Left ventricle myocardium superior (tissue), 1 donor: ENCODE results near the gene CDK4. TPM values are rescaled to one million over a fixed set of nuclear protein-coding genes. Genes with fewer than 3 reads are reported as not detected.

Experiments
- ATAC-seq: fragments of 200-7000 bp; cut with Tn5 transposase; one replicate; pipeline ENCODE4 v1.9.1; 2020; ENCODE audit warnings: mild to moderate bottlenecking, moderate library complexity
- DNase-seq: peaks from one replicate; pipeline ENCODE4 v3.0.0-alpha.2; 2020
- intact Hi-C: fragments of 100-400 bp; cut with micrococcal nuclease; formaldehyde crosslinking; loops from one replicate; pipeline ENCODE4 v1.11.0; 2022
- total RNA-seq: library from RNA; stranded (reverse); fragmentation: NEBNext Ultra II Directional; extraction: Animal tissue kit (Norgen Biotek cat#: 25700); gene quantifications from one replicate; pipeline ENCODE4 v1.2.1, GENCODE V29; 2021
- donor health status: DM: no; HTN: yes; CAD: no; lungs with severe emphysema.

CDK4 gene
- total RNA-seq, 1 donor from 2014 or later: 42.1 TPM

DNA sequence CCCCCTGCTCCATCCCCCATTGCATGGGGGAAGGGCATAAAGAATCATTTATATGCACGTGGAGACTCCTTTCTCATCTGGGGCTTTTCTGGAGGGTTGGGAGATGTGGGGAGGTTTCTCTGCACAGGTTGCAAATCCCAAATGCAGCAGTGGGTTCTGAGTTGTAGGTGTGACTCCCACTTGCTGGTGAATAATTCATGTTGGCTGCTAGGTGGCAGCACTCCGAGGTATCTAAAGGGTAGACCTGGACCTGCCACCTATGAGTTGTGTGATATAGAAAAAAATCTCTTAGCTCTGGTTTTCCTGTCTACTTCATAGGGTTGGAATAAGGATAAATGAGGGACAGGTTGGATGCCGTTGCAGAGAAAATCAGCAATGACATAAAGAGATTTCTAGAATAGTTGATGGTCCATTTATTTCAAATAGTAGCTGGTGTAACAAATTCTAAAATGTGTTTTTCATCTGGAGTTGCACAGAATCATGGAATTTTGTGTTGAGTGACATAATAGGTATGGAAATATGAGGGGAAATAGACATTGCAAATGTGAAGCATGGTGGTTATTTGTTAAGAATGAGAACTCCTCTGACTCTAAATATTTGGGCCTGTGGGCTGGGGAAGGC lies 7.4 kb upstream of the CDK4 start:
- intact Hi-C loops: no loop called here
- no peak for ATAC-seq

DNA sequence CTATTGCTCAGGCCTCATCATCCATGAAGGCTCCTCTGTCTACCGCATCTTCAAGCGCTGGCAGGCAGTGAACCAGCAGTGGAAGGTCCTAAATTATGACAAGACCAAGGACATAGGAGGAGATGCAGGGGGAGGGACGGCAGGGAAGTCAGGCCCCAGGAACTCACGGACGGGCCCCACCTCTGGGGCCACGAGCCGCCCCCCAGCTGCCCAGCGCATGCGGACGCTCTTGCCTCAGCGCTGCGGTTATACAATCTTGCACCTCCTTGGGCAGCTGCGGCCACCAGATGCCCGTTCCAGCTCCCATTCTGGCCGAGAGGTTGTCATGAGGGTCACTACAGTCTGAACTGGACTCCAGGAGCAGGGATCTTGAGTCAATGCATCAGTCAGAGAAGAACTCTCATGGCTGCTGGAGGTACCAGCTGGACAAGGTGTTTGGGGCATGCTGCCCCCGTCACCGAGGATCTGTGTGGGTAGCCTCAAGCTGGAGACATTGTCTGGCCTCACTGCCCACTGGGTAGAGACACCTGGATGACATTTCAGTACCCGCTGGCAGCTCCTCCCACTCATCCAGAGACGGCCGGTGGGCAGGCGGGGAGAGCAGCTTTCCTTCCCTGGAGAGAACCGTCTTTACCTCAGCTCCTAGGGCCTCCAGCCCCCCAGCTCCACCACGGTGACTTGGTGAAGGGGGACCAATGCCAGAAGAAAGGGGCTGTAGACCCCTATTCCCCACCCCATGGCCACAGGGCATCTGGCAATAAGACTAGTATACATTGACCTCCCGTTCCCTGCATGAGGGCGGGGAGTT lies 6.6 kb upstream of the CDK4 start:
- intact Hi-C loops: no loop called here
- no peak for DNase-seq
- no peak for ATAC-seq

More for the DNA sequence above, 7.4 kb upstream of the CDK4 start:
- no peak for DNase-seq

DNA sequence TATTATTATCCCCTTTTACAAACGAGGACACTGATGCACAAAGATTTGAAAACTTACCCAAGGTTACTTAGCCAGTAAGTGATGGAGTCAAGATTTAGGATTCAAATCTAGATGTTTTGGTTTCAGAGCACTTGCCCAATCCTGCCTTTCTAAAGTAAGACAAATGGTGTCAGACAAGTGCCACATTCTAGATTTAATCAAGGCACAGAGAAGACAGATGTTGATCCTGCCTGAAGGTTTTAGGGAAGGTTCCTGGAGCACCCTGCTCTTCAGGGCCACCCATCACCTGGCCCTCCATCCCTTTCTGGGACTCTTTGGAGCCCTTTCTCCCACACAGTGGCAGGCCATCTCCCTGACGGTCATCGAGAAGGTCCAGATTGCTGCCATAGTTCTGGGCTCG lies 5.7 kb upstream of the CDK4 start:
- DNase-seq: no peak
- intact Hi-C loops: no loop called here
- no peak for ATAC-seq

DNA sequence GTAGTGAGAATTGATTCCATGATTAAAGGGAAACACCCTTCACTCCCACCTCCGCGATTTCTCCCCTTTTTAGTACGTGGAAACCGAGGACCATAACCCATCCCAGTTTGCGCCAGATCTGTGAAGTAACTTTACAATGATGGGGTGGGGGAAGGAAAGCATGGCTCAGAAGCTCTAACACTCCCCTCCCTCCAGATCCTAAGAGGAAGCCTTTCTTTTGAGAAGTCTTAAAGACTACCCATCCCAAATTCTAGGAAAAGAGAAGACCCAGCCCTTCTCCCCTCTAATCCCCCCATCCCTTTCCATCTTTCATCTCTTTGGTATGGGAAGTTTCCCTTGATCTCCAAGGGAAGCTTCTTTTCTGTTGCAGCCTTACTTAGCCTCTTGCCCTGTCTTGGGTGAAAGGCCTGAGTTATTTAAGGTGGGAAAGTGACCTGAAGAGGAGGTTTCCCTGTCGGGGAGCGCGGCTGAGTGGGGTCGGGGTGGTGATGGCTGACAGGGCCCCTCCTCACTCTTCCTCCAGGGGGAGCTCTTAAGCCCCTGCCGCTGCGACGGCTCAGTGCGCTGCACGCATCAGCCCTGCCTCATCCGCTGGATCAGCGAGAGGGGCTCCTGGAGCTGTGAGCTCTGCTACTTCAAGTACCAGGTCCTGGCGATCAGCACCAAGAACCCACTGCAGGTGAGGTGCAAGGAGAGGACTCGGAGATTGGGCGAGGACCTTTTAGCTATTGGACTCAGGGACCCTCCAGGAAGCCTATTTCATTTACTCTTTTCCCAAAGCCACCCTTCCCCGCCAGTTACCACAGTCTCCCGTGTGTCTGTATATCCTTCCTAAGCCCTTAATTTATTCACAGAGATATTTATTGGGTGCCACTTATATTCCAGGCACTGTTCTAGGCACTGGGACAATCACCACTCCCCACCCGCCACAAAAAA lies 4.6 kb upstream of the CDK4 start:
- intact Hi-C loops: no loop called here
- ATAC-seq (no peak), DNase-seq (peak; percentile 58)

DNA sequence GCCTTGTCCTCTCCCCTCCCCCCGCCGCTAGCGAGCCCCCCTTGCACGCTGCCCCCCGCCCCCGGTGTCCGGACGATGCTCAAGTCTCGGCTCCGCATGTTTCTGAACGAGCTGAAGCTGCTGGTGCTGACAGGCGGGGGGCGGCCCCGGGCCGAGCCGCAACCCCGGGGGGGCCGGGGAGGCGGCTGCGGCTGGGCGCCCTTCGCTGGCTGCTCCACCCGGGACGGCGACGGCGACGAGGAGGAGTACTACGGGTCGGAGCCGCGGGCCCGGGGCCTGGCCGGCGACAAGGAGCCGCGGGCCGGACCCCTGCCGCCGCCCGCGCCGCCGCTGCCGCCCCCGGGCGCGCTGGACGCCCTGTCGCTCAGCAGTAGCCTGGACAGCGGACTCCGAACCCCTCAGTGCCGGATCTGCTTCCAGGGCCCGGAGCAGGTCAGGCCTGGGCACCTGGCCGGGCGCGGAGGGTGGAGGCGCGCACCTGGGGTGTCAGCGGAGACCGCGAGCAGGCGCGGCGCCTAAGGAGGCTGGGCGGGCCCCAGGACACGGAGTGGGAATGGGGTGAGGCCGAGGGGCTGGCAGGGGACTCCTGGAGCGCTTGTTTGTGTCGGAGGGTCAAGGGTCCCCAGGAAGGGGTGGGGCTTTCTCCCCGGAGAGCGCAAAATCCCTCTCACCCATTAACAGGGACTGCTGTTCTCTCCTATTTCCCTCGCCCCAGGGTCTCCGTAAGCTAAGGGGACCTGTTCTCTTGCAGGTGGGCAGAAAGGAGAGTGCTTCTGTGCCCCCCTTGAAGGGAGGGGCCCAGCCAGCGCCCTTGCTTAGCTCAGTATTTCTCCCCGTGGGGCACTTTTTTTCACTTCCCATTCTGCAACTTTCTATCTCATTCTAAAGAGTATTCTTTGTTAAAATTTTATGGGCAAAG lies 3.6 kb upstream of the CDK4 start:
- intact Hi-C loops: no loop called here
- DNase-seq (peak; percentile 59), ATAC-seq (no peak)

DNA sequence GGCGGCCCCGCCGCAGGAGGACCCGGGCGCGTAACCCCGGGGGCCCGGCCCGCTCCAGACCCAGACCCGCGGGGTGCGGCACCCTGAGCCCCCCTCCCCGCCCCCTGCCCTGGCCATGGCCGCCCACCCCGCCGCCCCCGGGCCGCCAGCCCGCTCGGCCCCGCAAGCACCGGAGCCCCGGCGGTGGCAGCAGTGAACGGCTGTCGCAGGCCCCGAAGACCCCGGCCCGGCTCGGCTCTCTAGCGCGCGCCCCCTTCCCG lies 3.0 kb upstream of the CDK4 start:
- intact Hi-C loops: no loop called here
- DNase-seq (no peak), ATAC-seq (no peak)

DNA sequence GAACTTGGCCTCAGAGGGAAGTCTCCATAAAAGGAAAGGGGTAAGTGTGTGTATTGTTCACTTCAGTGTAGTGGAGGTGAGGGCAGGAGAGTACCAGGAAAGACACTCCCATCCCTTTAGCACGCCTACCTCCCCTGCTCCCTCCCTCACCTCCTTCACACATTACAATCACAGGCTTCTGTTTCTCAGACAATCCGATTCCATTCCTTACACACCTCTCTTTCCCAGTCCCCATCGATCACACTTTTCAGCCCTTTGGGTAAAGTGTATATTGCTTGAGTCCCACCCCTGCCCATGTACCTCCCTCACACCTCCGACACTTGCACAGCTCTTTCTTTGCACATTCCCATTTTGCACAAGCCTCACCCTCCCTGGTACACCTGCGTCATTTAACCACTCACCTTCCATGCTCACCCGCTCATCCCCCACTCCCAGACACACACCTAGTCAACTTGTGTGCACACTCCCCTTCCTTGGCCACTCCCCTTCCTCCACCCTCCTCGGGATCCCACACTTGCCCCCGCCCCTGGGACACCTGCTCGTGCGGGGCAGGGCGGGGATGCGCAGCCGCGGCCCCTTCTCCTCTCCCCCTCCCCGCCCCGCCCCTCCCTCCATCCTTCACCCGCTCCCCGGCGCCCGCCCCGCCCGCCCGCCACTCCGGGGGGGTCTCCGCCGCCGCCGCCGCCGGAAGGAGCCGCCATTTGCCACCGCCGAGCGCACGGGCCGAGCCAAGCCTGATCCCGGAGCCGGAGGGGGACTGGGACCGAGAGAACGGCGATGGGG lies 2.5 kb upstream of the CDK4 start, which contains the start of gene MARCHF9:
MARCHF9 (plus strand) TSS at position 693 of the 783 bp plus-strand sequence. CDS start 426 bp downstream, outside the sequence.
- ATAC-seq (peak; percentile 5), DNase-seq (peak; percentile 71)
- intact Hi-C loops: no loop called here

DNA sequence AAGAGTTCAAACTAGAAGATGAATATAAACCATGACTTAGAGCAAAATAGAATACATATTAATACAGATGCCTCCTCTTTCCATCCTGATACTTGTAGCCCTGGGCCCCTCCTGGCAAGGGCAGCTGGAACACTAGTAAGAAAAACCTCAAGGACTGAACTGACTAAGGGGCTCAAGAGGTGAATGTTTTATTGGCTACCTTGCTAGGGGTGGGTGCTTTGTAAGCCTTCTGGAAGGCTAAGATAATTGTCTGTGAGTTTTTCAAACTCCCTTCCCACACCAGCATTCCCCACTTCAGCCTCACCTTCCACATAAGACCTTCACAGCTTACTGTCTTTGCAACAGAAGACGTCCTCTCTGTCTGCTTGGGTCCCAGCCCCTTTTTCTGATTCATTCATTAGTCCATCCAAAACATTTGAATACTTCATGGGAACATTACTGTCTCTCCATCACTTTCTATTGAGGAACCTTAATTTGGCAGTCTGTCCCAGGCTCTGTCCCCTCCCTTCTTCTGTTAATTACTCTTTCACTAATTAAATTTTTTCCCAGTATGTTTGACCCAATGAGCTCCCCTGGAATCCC lies 1.7 kb upstream of the CDK4 start:
- ATAC-seq (no peak), DNase-seq (no peak)
- intact Hi-C loops: no loop called here

DNA sequence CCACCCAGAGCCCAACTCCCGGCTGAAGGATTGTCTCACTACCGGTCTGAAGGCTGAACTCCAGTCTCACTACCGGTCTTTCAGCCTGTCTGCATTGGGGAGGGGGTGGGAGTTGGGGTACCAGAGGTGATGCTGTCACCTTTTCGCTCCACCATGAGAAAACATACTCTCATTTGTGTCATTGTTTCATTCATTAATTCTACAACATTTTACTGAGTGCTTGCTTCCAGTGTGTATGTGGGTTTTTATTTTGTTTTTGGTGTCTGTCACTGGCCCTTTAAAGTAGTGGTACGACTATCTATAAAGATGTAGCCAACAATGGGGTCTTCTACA lies 524 bp upstream of the CDK4 start:
- no peak for DNase-seq
- intact Hi-C loops: no loop called here
- ATAC-seq: no peak

DNA sequence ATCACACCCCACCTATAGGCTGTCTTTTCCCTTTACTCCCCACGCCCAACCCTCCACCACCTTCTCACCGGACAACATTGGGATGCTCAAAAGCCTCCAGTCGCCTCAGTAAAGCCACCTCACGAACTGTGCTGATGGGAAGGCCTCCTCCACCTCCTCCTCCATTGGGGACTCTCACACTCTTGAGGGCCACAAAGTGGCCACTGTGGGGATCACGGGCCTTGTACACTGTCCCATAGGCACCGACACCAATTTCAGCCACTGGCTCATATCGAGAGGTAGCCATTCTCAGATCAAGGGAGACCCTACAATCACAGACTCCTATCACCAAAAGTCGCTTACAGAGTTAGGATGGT lies 700 bp downstream of the CDK4 start:
- intact Hi-C loops: no loop called here
- no peak for ATAC-seq
- no peak for DNase-seq

DNA sequence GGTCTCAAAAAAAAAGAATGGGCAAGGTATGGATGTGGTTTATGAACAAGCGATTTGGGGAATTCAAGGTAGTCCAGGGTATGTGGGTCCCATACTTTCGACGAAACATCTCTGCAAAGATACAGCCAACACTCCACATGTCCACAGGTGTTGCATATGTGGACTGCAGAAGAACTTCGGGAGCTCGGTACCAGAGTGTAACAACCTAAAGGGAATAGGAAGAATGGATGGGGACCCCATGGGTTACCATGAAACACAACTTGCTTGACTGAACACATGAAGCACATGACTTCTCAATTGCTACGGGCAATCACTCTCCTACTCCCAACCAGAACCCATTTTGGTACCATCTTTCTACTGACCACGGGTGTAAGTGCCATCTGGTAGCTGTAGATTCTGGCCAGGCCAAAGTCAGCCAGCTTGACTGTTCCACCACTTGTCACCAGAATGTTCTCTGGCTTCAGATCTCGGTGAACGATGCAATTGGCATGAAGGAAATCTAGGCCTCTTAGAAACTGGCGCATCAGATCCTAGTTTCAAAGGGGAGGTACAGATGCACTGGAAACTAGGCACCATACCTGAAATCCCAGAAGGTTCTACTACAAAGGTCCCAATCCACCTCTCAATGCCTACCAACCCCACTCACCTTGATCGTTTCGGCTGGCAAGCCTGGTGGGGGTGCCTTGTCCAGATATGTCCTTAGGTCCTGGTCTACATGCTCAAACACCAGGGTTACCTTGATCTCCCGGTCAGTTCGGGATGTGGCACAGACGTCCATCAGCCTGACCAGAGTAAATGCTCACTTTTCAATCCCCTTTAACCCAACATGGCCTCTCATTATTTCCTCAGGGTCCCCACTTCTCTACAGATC lies 1.3 kb downstream of the CDK4 start:
- ATAC-seq (no peak), DNase-seq (no peak)
- intact Hi-C loops: no loop called here

DNA sequence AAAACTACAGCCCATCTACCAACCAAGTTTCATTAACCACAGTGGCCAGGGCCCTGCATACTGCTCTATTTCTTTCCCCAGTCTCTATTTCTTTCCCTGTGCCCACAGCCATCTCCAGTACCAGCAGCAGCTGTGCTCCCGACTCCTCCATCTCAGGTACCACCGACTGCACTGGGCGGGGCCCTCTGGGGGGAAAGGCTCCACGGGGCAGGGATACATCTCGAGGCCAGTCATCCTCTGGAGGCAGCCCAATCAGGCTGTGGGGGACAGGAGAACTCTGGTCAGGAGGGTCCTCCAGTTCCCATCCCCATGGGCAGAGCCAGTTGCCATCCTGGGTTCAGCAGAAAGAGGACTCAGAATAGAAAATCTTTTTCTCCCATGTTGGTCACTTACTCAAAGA lies 3.0 kb downstream of the CDK4 start:
- ATAC-seq: no peak
- DNase-seq: no peak
- intact Hi-C loops: no loop called here

DNA sequence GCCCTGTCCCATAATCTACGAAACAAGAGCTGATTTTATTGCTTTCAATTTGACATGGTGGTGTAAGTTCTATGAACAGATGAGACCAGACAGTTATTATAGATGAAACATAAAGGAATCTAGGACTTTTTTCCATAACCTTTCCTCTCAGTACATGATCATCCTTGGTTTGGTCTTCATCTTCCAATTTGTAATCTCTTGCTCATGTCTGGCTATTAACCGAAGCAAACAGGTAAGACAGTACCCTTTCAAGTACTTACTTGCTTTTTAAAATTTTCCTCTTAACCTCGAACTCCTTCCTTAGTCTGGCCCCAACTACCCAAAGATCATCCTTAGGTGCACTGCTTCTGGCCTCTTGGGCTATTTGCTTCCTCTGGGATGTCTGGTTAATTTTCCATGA lies 6.1 kb downstream of the CDK4 start:
- DNase-seq (no peak), ATAC-seq (no peak)
- intact Hi-C loops: no loop called here

DNA sequence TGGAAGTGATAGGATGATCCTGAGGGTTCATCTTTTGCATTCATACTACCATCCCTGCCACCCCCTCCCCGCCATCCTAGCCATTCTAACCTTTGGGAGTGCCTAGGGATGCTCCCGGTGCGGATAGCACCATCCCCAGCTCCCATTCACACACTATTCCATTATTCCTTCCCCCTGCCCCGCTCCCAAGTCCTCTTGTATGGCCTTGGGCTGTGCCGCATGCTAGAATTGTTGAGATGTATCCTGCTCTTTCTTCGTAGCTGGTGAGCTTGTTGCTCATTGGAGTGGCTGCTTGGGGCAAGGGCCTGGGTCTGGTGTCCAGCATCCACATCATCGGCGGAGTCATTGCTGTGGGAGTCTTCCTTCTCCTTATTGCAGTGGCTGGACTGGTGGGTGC lies 6.6 kb downstream of the CDK4 start:
- DNase-seq (no peak), ATAC-seq (peak; percentile 2)
- intact Hi-C loops: no loop called here

DNA sequence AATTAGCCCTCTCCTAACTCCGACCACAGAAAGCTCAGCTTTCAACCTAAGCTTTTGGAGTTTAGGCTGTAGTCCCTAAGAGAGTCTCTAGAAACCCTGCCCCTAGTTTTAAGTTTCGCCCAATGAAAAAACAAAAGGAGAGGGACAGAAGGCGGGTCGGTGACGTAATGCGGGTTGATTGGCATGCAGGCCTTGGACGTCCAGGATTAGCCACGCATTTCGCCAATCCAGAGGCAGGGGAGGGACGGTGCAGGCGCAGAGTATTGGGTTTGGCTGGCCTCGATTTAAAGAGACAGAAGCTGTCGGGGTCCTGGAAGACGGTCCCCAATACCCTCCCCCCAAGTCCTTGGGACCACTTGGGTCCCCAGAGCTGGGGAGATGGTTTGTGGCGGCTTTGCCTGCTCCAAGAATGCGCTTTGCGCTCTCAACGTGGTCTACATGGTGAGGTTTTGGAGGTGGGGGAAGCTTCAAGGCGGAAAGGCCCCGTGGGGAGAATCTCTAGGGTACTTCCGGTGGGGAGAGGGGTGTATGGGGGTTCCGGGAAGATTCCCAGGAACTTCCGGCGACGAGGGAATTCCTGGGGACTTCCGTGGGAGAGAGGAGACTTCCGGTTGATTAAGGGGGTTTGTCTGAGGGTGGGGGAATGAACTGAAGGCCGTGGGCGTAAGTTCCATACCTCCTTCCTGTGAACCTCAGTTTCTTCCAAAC lies 7.2 kb downstream of the CDK4 start, which contains the start of gene TSPAN31:
TSPAN31 (plus strand) TSS at position 263 of the 708 bp plus-strand sequence; CDS start at position 379, 116 bp downstream.
- intact Hi-C loops: no loop called here
- peak; percentile 94 for ATAC-seq

DNA sequence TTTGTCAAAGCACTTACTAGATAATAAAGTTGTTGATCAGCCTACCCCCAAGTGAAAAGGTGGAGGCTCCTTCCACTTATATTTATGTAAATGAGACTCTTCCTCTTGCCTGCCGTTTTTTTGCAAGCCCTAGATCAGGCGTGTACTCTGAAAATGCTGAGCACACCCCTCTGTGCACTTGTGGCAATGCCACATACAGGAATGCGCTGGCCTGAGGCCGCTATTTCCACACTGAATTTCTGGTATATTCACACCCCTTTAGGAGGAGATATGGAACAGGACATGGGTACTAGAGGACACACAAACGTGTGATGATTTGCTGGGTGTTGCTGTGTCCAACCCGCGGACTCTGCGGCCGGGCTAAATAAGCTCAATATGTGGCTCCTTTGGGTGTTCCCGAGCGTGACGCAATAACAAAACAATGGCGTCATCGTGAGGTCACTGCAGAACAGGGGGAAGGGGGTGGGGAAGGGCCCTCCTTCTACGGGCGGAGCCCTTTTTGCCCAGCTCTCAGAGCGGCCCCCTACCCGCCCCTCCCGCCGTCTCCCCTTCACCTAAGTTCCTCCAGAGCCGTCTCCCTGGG lies 7.8 kb downstream of the CDK4 start:
- intact Hi-C loops: no loop called here
- DNase-seq: peak; percentile 73
- peak; percentile 58 for ATAC-seq

More for the DNA sequence above, 7.2 kb downstream of the CDK4 start, which contains the start of gene TSPAN31:
- peak; percentile 97 for DNase-seq
